ENCODE measurements around the gene SEZ6L. TPM values are rescaled to one million over a fixed set of nuclear protein-coding genes. Genes with fewer than 3 reads are reported as not detected.

SEZ6L gene
- total RNA-seq, 4 donors from 2014 or later, result 0.10 to 0.13 TPM; not detected in 2

- ATAC-seq (no peak), DNase-seq (no peak)
- Histone ChIP-seq H3K4me3 (no peak overlapping the region), H3K9me3 (no peaks in the 10 kb centered on the region), H3K27me3 (no peaks in the 10 kb centered on the region), H3K4me1 (peaks cover 20 to 24% of the 10 kb centered on the region in 2 donors), H3K36me3 (no peaks in the 10 kb centered on the region), H3K27ac (no peak overlapping the region)
- in situ Hi-C loops (cut with MboI; ENCODE audit: low sequenced_read_pairs in 4 of 4) (loop anchor here in 2 of 4 donors (10.0 to 25.0 kb wide), 2 partner anchors 151 to 863 kb away; no protein-coding TSS in a partner anchor), intact Hi-C loops (cut with DNase I; ENCODE audit: low total_unique reads) (no loop called here)
- TF ChIP-seq, protein P1, sequence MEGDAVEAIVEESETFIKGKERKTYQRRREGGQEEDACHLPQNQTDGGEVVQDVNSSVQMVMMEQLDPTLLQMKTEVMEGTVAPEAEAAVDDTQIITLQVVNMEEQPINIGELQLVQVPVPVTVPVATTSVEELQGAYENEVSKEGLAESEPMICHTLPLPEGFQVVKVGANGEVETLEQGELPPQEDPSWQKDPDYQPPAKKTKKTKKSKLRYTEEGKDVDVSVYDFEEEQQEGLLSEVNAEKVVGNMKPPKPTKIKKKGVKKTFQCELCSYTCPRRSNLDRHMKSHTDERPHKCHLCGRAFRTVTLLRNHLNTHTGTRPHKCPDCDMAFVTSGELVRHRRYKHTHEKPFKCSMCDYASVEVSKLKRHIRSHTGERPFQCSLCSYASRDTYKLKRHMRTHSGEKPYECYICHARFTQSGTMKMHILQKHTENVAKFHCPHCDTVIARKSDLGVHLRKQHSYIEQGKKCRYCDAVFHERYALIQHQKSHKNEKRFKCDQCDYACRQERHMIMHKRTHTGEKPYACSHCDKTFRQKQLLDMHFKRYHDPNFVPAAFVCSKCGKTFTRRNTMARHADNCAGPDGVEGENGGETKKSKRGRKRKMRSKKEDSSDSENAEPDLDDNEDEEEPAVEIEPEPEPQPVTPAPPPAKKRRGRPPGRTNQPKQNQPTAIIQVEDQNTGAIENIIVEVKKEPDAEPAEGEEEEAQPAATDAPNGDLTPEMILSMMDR (IDR thresholded peaks at IDR 0.05 in 4 of 5, conservative IDR thresholded peaks at IDR 0.05 in 1 of 5), result no peak
- TF ChIP-seq POLR2A (IDR thresholded peaks at IDR 0.05), result no peak
These were observed 156.4 kb downstream of the SEZ6L start for GRCh38 chr22:26325641-26326040.

DNA sequence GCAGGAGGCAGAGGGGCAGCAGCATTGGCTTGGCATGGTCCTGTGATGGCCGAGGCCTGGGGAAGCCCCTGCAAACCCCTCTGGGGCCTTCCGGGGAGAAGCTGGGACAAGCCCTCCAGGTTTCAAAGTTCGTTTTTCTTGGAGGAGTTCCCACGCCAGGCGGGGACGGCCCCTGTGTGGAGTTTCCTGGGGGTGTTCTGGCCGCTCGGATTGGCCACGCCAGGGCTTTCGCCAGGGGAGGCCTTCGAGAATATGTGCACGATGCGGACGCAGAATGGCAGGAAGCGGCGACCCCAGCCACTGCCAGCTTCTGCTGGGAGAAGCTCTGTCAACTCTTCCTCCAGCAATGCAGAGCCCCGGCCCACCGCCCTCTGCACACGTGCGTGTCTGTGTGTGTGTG lies 157.5 kb downstream of the SEZ6L start:
- Histone ChIP-seq H3K4me3 (no peak overlapping the region), H3K36me3 (no peaks in the 10 kb centered on the region), H3K27ac (no peak overlapping the region), H3K27me3 (no peaks in the 10 kb centered on the region), H3K4me1 (peaks cover 11 to 13% of the 10 kb centered on the region in 2 donors), H3K9me3 (no peaks in the 10 kb centered on the region)
- TF ChIP-seq POLR2A (IDR thresholded peaks at IDR 0.05), result no peak
- TF ChIP-seq, protein P1 (IDR thresholded peaks at IDR 0.05 in 4 of 5, conservative IDR thresholded peaks at IDR 0.05 in 1 of 5), result no peak
- no peak for DNase-seq
- intact Hi-C loops (cut with DNase I; ENCODE audit: low total_unique reads), result no loop called here
- in situ Hi-C loops (cut with MboI; ENCODE audit: low sequenced_read_pairs in 4 of 4), result loop anchor here in 2 of 4 donors (10.0 to 25.0 kb wide), 2 partner anchors 152 to 865 kb away; no protein-coding TSS in a partner anchor
- ATAC-seq, result no peak

- H3K27ac ChIP-seq, result no peak overlapping the region
- no peak overlapping the region for H3K4me3 ChIP-seq
- in situ Hi-C loops (cut with MboI; ENCODE audit: low sequenced_read_pairs in 4 of 4), result loop anchor here in 2 of 4 donors (10.0 to 25.0 kb wide), 2 partner anchors 153 to 865 kb away; no protein-coding TSS in a partner anchor
- peaks cover 6 to 8% of the 10 kb centered on the region in 2 donors for H3K4me1 ChIP-seq
- H3K9me3 ChIP-seq, result no peaks in the 10 kb centered on the region
- intact Hi-C loops (cut with DNase I; ENCODE audit: low total_unique reads), result no loop called here
- H3K36me3 ChIP-seq, result no peaks in the 10 kb centered on the region
- ATAC-seq (no peak), DNase-seq (no peak)
- no peaks in the 10 kb centered on the region for H3K27me3 ChIP-seq
- TF ChIP-seq POLR2A (IDR thresholded peaks at IDR 0.05), result no peak
- TF ChIP-seq, protein P1 (IDR thresholded peaks at IDR 0.05 in 4 of 5, conservative IDR thresholded peaks at IDR 0.05 in 1 of 5), result no peak
These were observed 158.0 kb downstream of the SEZ6L start for GRCh38 chr22:26327306-26327705.

- peaks cover 5 to 6% of the 10 kb centered on the region in 2 donors for H3K4me1 ChIP-seq
- in situ Hi-C loops (cut with MboI; ENCODE audit: low sequenced_read_pairs in 4 of 4), result loop anchor here in 2 of 4 donors (10.0 to 25.0 kb wide), 2 partner anchors 153 to 866 kb away; no protein-coding TSS in a partner anchor
- DNase-seq (no peak), ATAC-seq (no peak)
- H3K4me3 ChIP-seq, result no peak overlapping the region
- H3K36me3 ChIP-seq, result no peaks in the 10 kb centered on the region
- intact Hi-C loops (cut with DNase I; ENCODE audit: low total_unique reads), result no loop called here
- no peaks in the 10 kb centered on the region for H3K27me3 ChIP-seq
- TF ChIP-seq, protein P1 (IDR thresholded peaks at IDR 0.05 in 4 of 5, conservative IDR thresholded peaks at IDR 0.05 in 1 of 5), result no peak
- no peak for TF ChIP-seq POLR2A (IDR thresholded peaks at IDR 0.05)
- no peaks in the 10 kb centered on the region for H3K9me3 ChIP-seq
- H3K27ac ChIP-seq, result no peak overlapping the region
These were observed 159.0 kb downstream of the SEZ6L start for GRCh38 chr22:26328221-26328620.
